HG03135 (cell line): ENCODE data around the gene FOLH1.
"Not testable (repeated sequence)": the region's sequence is repeated elsewhere in the genome, so short reads cannot be mapped to it uniquely, and the experiment has no call there.

Experiments used
- ATAC-seq: cut with Tn5 transposase; IDR thresholded peaks from one replicate; pipeline ENCODE4 v1.9.1; 2021; ENCODE audit warnings: mild to moderate bottlenecking, moderate library complexity; ENCODE audit not compliant: unreplicated experiment

The FOLH1 gene

DNA sequence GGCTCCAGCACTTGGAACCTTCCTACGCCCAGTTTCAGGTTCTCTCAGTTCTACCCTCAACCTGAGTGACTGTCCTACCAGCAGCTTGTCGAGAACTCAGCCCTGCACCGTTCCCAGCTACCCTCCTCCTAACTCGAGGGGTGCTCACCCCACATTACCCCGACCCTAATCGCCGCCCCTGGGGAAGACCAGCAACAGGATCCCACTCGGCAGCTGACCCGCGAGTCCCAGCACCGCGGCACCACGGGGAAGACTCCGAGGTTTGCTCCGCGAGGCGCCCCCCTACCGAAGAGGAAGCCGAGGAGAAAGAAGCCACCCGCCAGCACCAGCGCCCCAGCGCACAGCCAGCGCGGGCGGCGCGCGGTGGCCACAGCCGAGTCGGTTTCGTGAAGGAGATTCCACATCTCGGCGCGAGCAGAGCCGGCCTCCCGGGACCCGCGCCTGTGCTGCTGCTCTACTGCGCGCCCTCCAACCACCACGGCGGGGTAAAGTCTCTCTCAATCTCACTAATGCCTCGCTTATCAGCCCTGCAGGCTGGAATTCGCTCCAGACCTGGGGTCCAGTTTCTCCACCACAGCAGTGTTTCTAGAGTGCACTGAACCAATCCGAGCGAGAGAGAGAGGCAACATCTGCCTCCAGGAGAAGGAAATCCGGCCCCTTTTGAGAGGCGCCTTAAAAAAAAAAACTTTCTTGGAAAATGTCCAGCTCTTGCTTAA, at the start of gene FOLH1:
TSS of gene FOLH1 (minus strand) at position 597 of the 716 bp plus-strand sequence. CDS start at position 404, 193 bp downstream.
- no peak for ATAC-seq

DNA sequence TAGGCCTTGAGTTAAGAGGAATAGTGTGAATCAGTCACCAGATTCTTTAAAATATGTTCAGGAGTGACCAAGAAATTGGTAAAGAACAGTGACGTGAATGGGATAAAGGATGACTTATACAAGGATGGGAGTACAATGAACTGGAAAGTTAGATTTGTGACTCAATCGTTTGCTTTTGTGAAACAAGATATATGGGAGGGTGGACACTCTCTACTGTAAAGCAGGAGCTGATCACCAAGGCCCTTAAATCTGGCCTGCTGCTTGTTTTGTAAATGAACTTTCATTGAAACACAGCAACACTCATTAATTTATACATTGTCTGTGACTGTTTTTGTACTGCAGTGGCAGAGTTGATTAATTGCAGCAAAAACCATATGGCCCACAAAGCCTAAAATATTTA, 46.7 kb upstream of the FOLH1 start:
- ATAC-seq: not testable (repeated sequence)

DNA sequence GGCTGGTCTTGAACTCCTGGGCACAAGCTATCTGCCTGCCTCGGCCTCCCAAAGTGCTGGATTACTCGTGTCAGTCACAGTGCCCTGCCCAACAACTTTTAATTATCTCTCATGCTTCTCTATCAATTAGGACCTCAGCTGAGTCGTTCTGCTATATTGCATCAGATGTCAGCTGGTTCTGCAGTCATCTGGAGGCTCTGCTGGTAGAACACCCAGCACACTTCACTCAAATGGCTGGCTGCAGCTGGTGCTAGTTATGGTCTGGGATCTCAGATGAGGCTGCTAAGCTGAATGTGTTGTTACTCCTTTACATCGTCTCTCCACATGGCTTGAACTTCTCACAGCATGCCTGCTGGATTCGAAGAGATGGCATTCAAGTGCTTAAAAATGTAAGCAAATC, 42.8 kb upstream of the FOLH1 start:
- not testable (repeated sequence) for ATAC-seq

DNA sequence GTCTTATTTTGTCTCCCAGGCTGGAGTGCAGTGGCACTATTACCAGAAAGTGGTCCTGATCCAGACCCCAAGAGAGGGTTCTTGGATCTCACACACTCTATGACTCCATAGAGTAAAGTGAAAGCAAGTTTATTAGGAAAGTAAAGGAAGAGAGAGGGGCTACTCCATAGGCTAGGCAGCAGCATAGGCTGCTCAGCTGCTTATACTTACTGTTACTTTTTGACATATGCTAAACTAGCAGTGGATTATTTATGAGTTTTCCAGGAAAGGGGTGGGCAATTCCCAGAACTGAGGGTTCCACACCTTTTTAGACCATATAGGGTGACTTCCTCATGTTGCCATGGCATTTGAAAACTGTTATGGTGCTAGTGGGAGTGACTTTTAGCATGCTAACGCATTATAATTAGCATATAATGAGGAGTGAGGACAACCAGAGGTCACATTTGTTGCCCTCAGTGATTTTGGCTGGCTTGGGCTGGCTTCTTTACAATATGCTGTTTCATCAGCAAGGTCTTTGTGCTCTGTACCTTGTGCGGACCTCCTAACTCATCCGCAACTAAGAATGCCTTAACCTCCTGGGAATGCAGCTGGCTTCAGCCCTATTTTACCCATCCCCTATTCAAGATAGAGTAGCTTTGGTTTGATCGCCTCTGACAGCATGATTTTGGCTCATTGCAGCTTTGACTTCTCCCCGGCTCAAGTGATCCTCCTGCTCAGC, 42.2 kb upstream of the FOLH1 start:
- not testable (repeated sequence) for ATAC-seq

DNA sequence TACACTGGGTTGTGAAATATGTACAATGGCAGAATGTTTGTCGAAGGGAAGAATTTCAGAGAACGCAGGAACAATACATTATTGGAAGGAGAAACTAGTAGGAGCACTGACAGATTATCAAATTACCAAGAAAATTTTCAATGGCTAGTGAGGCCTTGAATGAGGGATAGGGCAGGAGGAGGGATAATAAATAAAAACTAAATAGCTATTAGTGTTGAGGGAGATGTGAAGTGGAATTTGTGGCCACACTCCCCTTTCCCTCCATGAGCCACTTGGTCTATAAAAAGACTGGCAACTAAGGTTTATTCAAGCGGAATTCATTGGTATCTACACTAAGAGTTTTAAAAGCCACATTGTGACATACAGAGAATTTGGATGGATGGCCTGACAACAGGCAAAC, 41.0 kb upstream of the FOLH1 start:
- ATAC-seq: not testable (repeated sequence)

DNA sequence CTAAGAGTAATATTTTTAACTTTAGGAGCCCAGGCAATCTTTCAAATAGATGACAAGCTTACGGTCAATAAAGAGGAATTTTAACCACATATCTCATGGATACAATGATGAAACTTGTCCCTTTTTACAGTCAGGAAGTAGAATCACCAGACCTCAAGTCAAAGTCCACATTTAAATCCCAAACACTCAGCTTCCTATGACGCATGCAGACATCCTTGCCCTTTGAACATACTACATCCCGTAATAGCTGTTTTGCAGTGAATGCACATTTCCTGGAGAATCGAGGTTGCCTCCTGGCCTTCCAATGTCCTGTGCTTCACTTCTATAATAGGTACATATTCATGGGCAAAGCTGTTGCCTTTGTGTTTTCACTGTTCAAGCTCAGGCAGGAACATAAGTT, 25.3 kb upstream of the FOLH1 start:
- not testable (repeated sequence) for ATAC-seq

DNA sequence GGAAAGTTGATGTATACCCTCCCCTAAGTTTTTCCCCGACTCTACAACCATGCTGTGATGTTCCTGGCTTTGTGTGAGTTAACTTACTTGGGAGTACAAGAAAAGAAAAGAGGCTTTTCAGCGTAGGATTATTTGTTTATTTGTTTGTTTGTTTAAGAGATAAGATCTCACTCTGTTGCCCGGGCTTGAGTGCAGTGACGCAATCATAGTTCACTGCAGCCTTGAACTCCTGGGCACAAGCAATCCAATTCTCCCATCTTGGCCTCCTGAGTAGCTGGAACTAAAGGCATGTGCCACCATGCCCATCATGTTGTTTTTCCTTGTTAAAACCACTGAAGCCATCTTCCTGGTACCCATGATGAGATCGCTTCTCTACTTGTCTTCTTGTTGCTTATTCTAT, 24.6 kb upstream of the FOLH1 start:
- ATAC-seq: not testable (repeated sequence)

DNA sequence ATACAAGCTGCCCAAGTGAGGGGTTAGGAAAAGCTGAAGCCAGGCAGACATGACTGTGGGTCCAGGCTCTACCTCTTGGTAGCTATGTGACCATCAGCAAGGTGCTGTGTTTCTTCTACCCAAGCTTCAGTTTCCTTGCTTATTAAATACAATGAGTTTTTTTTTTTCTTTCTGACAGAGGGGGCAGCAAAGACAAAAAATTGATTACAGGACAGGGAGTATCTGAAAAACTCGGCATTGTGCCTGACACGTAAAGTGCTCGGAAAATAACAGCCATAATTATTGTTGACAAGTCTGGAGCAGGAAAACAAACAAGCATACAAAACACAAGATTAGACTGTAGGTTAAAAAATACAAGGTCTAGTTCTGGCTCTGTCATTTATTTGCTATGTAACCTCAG, 23.3 kb upstream of the FOLH1 start:
- ATAC-seq: not testable (repeated sequence)

DNA sequence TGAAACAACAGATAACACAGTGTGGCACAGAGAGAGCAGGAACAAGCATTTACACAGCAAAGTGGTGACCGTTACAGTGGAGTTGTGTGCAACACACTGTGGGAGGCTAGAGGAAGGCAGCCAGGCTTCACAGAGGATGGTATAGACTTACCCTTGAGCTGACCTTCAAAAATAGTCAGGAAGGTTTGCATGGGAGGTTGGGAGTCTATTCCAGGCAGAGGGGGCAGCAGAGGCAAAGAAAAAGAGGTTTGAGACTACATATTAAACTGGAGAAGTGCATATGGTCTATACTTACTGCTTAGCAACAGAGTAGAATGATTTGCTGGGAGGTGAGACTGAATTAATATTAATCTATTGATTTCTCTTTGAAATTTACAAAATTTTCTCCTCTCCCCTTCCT, 22.1 kb upstream of the FOLH1 start:
- ATAC-seq: not testable (repeated sequence)

DNA sequence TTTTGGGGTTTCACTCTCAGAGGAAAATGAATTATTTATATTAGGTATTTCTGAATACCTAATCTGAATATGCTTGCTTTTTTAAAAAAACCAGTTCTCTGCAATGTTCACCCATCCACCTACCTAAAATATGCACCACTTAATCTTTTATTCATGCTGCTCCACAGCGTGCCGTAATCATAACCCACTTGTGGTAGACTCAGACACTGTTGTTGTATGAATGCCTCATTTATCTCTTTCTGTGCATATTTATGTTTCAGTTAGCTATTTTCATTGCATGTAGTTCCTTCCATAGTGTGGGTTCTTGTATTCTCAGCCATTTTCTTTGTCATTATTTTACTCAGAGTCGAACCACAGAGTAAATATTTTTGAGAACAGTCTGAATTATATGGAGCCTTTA, 21.6 kb upstream of the FOLH1 start:
- not testable (repeated sequence) for ATAC-seq

DNA sequence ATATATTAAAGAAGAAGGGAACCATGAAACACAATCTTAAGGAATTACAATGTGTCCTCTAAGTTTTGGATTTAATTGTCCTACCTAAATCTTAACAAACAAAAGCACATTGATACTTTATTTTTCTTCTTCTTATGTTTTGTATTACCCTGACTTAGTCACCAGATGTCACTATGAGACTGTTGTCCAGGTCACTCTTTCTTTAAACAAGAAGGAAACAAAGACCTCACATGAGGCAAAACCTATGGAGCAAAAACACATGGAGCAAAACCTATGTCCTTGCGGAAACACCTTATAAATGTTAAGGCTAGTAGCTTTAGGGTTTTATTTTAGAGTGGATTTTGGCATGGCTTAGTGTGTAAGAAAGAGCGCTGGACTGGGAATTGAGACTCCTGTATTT, 20.7 kb upstream of the FOLH1 start:
- not testable (repeated sequence) for ATAC-seq

DNA sequence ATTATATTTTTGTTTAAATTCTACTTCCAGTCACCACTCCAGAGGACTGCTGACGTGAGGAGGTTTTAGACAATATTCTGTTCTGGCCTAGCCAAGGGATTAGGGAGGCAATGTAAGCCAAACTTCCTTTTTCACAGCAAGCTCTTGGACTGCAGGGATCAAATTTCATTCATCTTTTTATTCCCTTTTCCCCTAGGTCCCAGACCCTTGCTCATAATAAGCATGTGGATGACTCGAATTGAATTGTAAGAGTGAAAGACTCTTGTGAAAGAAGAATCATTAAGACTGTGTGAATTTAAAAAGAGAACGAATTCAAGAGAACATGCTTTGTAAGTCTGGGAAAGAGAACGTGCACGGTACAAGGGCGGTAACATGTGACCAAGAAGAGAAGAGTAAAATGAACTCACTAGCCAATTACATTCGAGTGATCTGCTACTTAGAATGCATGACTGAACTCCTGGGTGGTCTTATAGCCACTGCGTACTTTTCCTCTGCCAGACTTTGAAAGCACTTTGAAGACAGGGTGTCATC, 16.9 kb upstream of the FOLH1 start:
- ATAC-seq: not testable (repeated sequence)

DNA sequence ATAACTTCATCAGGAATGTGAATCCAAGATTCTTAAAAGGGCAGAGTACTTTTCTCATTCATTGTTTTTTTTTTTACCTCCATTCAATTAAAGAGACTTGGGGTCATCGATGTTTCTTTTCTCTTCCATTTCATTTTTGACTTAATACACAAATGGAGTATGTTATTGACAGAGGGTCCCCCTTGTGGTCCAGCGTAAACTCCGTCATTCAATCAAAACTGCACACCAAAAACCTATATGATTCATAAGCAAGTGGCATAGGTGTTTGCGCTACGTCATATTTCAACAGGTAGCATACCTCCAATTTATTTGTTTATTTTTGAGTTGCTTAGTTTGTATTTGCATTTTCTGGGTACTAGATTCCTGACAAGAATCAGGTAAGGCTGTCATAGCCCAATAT, 12.7 kb upstream of the FOLH1 start:
- no peak for ATAC-seq

DNA sequence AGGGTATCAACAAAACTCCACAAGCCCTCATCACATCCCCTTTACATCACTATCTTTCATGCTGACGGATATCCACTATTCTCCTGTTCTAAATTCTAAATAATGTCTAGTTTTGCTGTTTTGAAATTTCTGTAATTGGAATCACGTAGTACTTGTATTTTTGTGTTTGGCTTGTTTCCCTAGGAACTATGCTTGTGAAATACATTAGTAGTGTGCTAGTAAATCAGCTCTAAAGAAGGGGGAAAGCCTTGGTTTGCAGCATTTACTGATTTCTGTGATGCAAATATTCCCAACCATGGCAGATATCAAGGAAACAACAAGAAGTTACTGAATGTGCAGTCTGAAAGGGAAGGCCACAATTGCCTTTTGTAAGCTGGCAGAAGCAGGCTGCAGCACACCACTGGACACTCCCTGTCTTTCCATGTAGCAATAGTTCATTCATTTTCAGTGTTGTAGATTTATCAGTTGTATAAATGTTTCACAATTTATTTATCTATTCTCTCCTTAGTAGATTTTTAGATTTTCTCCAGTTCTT, 4.7 kb upstream of the FOLH1 start:
- no peak for ATAC-seq

DNA sequence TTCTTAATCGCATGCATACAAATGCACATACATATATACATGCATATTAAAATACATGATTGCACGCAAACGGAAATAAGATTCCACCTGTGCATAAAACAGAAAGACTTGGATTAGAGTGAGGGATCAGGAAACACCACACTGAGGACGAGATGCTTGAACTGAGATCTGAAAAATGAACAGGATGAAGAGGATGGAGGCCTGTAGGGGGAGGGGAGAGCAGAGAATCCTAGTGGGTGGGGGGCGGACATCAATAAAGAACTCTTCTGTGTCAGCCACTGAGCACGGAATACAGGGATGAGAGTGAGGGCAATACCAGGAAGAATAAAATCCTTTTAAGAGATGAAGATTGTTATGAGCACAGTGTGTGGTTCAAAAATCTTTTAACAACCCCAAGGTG, 1.4 kb downstream of the FOLH1 start:
- ATAC-seq: not testable (repeated sequence)

DNA sequence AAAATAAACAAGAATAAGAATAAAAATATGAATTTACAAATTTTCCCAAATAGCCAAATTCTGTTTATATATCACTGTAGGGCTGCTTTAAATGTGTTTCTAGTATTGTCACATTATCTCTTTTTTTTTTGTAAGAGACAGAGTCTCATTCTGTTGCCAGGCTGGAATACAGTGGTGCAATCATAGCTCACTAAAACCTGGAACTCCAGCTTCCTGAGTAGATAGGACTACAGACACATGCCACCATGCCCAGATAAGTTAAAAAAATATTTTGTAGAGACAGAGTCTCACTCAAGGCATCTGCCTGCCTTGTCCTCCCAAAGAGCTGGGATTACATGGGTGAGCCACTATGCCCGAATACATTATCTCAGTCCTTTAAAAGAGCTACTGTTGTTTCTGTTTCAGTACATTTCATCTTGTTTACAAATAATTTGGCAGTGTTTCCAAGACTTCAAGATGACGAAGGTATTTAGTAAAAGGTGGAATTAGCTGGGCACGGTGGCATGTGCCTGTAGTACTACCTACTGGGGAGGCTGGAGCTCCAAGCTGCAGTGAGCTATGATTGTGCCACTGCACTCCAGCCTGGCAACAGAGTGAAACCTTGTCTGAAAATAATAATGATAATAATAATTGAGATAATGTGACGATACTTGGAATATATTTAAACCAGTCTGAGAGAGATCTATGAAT, 6.0 kb downstream of the FOLH1 start:
- no peak for ATAC-seq

DNA sequence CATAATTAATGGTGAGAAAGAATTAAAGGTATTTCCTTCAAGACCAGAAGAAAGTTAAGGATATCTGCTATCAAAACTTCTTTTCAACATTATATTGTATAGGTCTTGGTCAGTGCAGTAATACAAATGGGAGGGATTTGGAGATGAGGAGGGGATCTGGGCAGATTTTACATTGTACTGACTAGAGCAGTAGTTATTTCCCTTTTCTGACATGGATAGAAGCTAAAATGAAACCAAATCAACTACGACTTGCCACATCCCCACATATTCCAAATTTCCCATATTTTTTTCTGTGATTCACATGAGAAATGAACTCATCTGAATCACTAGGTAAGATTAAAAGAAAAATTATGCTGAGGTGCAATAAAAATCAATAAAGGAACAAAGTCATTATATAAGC, 11.6 kb downstream of the FOLH1 start:
- ATAC-seq: not testable (repeated sequence)

DNA sequence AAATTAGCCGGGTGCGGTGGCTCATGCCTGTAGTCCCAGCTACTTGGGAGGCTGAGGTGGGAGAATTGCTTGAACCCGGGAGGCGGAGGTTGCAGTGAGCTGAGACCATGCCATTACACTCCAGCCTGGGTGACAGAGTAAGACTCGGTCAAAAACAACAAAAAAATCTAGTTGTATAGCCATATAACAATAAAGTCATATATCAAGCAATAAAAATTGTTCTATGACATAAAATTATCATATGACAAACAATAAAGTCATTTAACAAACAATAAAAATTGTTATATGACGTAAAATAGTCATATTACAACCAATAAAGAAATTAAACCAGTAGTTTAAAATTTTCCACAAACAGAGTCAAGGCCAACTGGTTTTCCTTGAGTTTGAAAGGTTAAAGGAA, 12.4 kb downstream of the FOLH1 start:
- not testable (repeated sequence) for ATAC-seq

DNA sequence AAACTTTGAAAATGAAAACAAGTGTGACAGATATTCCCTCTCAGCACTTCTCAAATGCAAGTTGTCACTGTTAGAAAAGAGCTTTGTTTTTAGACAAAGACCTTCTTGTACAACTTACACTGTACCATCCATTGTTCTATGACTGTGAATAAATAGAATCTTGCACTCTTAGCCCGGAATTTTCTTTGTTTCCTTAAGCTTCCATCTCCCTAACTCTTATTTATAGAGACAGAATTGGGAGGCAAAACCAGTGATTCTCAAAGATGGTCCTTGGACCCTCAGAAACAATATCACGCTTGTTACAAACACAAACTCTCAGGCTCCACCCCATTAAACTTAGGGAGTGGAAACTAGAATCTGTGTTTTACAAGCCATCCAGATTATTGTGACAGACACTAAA, 18.1 kb downstream of the FOLH1 start:
- ATAC-seq: not testable (repeated sequence)

DNA sequence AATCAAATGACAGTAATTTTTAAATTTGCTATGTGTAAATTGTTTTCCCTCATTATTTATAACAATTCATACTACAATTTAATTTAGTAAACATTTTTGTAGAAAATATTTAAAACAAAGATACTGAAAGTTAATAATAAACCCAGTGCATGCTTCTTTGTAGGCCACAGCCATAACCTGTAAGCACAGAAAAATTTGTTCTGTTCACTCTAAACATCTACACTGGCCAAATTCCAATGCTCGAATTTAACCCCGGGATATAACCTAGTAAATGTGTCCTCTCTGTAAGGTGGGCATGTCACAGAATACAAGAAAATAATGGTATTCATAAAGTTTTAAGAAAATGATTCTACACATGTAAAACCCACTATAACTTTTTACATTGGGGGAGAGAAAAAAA, 22.2 kb downstream of the FOLH1 start:
- not testable (repeated sequence) for ATAC-seq

DNA sequence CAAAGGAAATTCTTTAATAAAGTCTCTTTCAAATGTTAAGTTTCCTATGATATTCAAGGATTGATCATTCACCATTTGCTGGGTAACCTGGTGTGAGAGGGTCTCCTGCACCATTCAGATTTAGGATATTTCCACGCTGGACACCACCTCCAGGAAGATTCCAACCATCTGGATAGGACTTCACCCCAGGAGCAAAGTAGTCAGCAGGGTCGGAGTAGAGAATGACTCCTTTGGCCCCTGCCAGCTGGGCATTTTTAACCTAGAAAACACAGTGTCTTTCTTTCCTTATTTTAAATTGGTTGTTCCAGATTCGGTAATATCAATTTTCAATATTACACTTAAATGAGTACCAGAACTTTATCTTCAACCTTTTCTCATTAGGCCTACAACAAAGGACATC, 22.8 kb downstream of the FOLH1 start:
- ATAC-seq: not testable (repeated sequence)
